Upper lobe of left lung (tissue), 6 donors: ENCODE results near the gene NXF1. TPM values are rescaled to one million over a fixed set of nuclear protein-coding genes. Genes with fewer than 3 reads are reported as not detected.
A peak's percentile ranks its signal among the peaks of the same experiment; 100 is the strongest.
"Not testable (repeated sequence)": the region's sequence is repeated elsewhere in the genome, so short reads cannot be mapped to it uniquely, and the experiment has no call there.

Experiments used
- ATAC-seq, 2 donors: fragments of 200-7000 bp; cut with Tn5 transposase; one replicate each; pipeline ENCODE4 v1.9.1; 2022; ENCODE audit warnings: mild to moderate bottlenecking in 2 of 2, moderate library complexity in 2 of 2; ENCODE audit not compliant: low FRiP score in 2 of 2
- DNase-seq, 2 donors: peaks; one replicate each; pipeline ENCODE4 v3.0.0-alpha.2; 2019 to 2020
- H3K27ac ChIP-seq, 4 donors: fragments of 200-600 bp; sonication (generic); one replicate each; pipeline ENCODE4 v1.5.1; 2016 to 2019
- H3K27me3 ChIP-seq, 4 donors: fragments of 200-600 bp; sonication (generic); one replicate each; pipeline ENCODE4 v1.5.1; 2017 to 2019
- H3K36me3 ChIP-seq, 4 donors: fragments of 200-600 bp; sonication (generic); one replicate each; pipeline ENCODE4 v1.5.1; 2016 to 2019
- H3K4me1 ChIP-seq, 4 donors: fragments of 200-600 bp; sonication (generic); one replicate each; pipeline ENCODE4 v1.5.1; 2018 to 2019
- H3K4me3 ChIP-seq, 4 donors: fragments of 200-600 bp; sonication (generic); one replicate each; pipeline ENCODE4 v1.5.1; 2017 to 2019; ENCODE audit warnings: mild to moderate bottlenecking in 2 of 4, moderate library complexity in 1 of 4
- H3K9me3 ChIP-seq, 4 donors: fragments of 200-600 bp; sonication (generic); one replicate each; pipeline ENCODE4 v1.5.1; 2018 to 2019
- EP300 ChIP-seq, 4 donors: sonication (generic); formaldehyde crosslinking; IDR thresholded peaks; one replicate each; pipeline ENCODE4 v1.5.1; 2017; ENCODE audit warnings: antibody characterized with exemption in 4 of 4, control low read depth in 2 of 4
- POLR2A ChIP-seq, 4 donors: fragments of 450-650 bp; IDR thresholded peaks; one replicate each; pipeline ENCODE4 v1.5.1; 2016 to 2017; ENCODE audit warnings: antibody characterized with exemption in 4 of 4, mild to moderate bottlenecking in 2 of 4
- POLR2AphosphoS5 ChIP-seq, 2 donors: sonication (generic); formaldehyde crosslinking; IDR thresholded peaks; one replicate each; pipeline ENCODE4 v1.5.1; 2017; ENCODE audit warnings: antibody characterized with exemption in 2 of 2
- WGBS, 2 donors: methylation state at CpG; one replicate each; pipeline ENCODE4 v1.1.5; 2017 to 2018; 5-methylcytosine and 5-hydroxymethylcytosine counted together
- total RNA-seq, 6 donors: library from RNA; depleted of rRNA in 4 of 6; stranded (reverse); fragments of >200 nt in 4 of 6; gene quantifications; one replicate each; pipeline versions ENCODE4 v1.1.0 to v1.2.1, GENCODE V29; 2016 to 2021
- TF ChIP-seq, protein P1 (sequence below), 6 experiments: fragments of 450-650 bp in 4 of 6; fragments of 200-600 bp in 2 of 6; sonication (generic) in 2 of 6; IDR thresholded peaks; one replicate each; pipeline ENCODE4 v1.5.1; 2016 to 2019; ENCODE audit warnings: antibody characterized with exemption in 6 of 6
- donor health status: DM: no; HTN: no; CAD: no; lungs with moderate emphysema.
- donor health status: DM: no; HTN: yes; CAD: no; lungs with severe emphysema.

NXF1 gene
- total RNA-seq, 6 donors from 2014 or later, result 56.1 to 215 (median 81.2) TPM

DNA sequence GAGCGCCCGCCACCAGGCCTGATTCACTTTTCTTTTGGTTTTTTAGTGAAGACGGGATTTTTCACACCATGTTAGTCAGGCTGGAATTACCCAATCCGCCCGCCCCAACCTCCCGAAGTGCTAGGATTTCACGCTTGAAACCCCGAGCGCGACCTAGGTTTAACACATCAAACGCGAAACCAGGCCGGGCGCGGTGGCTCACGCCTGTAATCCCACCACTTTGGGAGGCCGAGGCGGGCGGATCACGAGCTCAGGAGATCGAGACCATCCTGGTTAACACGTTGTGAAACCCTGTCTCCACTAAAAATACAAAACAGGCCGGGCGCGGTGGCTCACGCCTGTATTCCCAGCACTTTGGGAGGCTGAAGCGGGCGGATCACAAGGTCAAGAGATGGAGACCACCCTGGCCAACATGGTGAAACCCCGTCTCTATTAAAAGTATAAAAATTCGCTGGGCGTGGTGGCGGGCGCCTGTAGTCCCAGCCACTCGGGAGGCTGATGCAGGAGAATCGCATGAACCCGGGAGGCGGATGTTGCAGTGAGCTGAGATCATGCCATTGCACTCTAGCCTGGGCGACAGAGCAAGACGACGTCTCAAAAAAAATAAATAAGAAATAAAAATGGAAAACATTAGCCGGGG is 35.6 kb upstream of the NXF1 start:
- peak; percentile 16 to 34 for ATAC-seq
- peak overlapping the region; percentile 3 to 98 (median 62) for H3K4me3 ChIP-seq
- peak overlapping the region; percentile 93 to 99 (median 98) for H3K27ac ChIP-seq
- peaks cover 0 to 12% (median 4%) of the 10 kb centered on the region in 4 donors for H3K36me3 ChIP-seq
- peaks cover 16 to 36% (median 20%) of the 10 kb centered on the region in 4 donors for H3K4me1 ChIP-seq
- 1 to 2% methylated on average over 33 to 41 of the region's 41 CpGs for WGBS, 2 donors
- not testable (repeated sequence) for H3K9me3 ChIP-seq, H3K27me3 ChIP-seq
- DNase-seq, result peak; percentile 79 to 88
- peak; percentile 8 to 12 for TF ChIP-seq POLR2AphosphoS5 (IDR thresholded peaks at IDR 0.05)

DNA sequence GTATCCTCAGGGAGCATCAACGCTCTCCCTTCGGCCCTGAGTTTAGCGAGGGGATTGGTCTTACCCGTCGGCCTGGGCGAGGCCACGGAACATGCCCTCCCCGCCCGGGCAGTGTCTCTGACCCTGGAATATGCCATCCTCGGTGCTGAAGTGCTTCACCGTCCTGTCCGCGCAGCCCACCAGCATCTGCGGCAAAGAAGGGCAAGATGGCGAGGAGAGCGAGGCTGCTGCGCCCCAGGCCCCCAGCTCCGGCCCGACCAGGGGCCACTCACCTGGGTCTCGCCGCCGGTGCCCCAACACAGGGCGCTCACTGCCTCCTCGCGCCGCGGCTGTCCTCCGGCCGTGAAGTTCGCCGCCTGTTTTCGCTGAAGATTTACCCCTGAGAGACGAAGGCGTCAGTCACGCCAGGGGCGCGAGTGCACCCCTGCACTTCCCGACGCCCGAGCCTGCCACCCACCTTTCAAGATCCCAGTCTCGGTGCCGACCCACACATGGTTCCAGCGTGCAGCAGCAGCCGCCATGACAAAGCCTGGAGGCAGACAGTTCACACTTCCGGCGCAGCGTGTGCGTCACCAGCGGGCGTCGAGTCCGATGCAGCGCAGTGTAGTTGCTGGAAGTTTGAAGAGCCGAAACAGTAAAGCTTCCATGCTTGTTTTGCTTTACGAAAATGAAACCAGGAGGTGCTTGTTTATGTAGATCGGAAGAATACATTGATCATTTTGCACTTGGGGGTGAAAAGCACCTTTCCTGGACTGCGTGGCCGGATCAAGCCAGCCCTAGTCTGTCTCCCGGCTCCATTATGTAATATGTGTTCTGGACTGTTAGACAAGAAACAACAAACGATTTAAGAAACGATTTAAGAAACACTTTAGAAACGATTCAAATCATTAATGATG is 34.1 kb upstream of the NXF1 start, which contains the start of gene WDR74:
WDR74 (minus strand) TSS at position 541 of the 896 bp plus-strand sequence; CDS start at position 521, 20 bp downstream.
- Histone ChIP-seq H3K4me3 (peak within 1 kb of the TSS; percentile 60 to 98 (median 78)), H3K4me1 (peaks cover 16 to 39% (median 20%) of the 10 kb centered on the region in 4 donors), H3K36me3 (peaks cover 0 to 27% (median 14%) of the 10 kb centered on the region in 4 donors), H3K9me3 (no peaks in the 10 kb centered on the region), H3K27ac (peak within 1 kb of the TSS; percentile 93 to 99 (median 98)), H3K27me3 (no peaks in the 10 kb centered on the region)
- DNase-seq, result peak; percentile 94 to 99
- WGBS, 2 donors, result 0 to 1% methylated on average over 27 to 35 of the region's 62 CpGs
- peak; percentile 85 to 91 for ATAC-seq
- peak in 3 of 4 donors; percentile 50 to 94 (median 55) for TF ChIP-seq POLR2A (IDR thresholded peaks at IDR 0.05)
- peak; percentile 96 to 99 for TF ChIP-seq POLR2AphosphoS5 (IDR thresholded peaks at IDR 0.05)
- TF ChIP-seq, protein P1, sequence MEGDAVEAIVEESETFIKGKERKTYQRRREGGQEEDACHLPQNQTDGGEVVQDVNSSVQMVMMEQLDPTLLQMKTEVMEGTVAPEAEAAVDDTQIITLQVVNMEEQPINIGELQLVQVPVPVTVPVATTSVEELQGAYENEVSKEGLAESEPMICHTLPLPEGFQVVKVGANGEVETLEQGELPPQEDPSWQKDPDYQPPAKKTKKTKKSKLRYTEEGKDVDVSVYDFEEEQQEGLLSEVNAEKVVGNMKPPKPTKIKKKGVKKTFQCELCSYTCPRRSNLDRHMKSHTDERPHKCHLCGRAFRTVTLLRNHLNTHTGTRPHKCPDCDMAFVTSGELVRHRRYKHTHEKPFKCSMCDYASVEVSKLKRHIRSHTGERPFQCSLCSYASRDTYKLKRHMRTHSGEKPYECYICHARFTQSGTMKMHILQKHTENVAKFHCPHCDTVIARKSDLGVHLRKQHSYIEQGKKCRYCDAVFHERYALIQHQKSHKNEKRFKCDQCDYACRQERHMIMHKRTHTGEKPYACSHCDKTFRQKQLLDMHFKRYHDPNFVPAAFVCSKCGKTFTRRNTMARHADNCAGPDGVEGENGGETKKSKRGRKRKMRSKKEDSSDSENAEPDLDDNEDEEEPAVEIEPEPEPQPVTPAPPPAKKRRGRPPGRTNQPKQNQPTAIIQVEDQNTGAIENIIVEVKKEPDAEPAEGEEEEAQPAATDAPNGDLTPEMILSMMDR (IDR thresholded peaks at IDR 0.05), result no peak
- TF ChIP-seq EP300 (IDR thresholded peaks at IDR 0.05), result peak in 1 of 4 donors; percentile 75

DNA sequence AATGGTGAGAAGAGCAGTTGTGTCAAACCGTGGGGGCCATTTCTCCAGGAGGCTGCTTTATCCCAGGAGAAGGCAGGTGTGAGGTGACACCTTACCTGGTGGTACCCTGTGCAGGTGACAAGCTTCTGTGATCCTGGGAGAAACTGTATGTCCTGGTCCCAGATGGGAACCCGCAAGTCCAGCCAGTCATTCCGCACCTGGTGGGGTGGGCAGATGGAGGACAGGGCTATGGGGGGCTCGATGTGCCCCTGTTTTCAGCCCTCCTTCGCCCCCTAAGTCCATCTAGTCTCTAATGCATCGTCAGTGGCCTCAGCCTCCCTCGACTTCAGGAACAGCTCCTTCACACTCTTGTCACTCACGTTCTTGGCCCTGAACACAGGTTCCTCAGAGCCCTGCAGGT is 30.1 kb upstream of the NXF1 start:
- H3K4me3 ChIP-seq, result no peak overlapping the region
- no peak for ATAC-seq
- TF ChIP-seq POLR2AphosphoS5 (IDR thresholded peaks at IDR 0.05) (no peak), EP300 (IDR thresholded peaks at IDR 0.05) (no peak), POLR2A (IDR thresholded peaks at IDR 0.05) (no peak)
- TF ChIP-seq, protein P1 (IDR thresholded peaks at IDR 0.05), result no peak

DNA sequence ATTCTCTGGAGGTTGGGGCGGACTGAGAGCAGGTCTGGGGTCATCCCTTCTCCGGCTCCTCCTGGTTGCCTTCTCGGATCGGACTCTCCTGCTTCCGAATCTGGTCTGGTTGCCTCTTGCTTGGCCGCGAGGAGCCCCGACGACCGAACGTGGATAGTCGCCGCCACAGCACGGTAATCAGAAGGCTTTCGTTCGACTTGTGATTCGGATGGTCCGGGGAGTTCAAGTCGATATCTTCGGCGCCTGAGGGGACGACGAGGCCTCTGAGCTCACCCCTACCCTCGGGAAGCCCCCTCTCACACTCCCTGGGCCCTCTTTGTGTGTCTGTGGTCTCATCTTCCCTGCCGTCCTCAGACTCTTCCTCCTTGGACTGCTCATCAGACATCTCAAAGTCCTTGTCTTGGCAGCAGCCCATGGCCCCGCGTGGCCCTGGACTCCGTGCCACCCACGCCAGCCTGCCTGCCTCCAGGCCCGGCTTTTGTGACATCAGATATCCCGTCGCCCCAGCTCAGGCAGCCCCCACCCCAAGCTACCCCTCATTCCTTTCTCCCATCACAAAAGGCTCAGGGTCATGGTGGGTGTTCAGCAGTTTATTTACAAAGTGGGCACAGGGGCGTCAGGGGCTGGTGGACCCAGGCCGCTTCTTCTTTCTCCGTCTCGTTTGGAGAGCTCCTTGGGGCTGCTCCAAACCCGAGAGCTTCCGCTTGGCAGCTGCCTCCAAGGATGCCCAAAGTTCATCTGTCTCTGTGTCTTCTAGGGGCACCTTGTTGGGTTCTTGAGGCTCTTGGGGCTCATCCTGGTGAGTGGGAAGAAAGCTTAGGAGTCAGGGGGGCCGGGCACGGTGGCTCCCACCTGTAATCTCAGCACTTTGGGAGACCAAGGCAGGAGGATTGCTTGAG is 27.3 kb upstream of the NXF1 start, which contains the start of gene TEX54:
TEX54 (minus strand) TSS at position 506 of the 899 bp plus-strand sequence.
- Histone ChIP-seq H3K9me3 (no peaks in the 10 kb centered on the region), H3K4me1 (peaks cover 31 to 40% (median 37%) of the 10 kb centered on the region in 4 donors), H3K4me3 (peak within 1 kb of the TSS; percentile 61 to 95 (median 80)), H3K36me3 (peaks cover 0 to 60% (median 27%) of the 10 kb centered on the region in 4 donors), H3K27me3 (no peaks in the 10 kb centered on the region), H3K27ac (peak within 1 kb of the TSS; percentile 93 to 99 (median 98))
- TF ChIP-seq EP300 (IDR thresholded peaks at IDR 0.05), result peak in 1 of 4 donors; percentile 7
- TF ChIP-seq, protein P1 (IDR thresholded peaks at IDR 0.05), result no peak
- DNase-seq (peak; percentile 31 to 86), ATAC-seq (peak; percentile 0 to 24)
- WGBS, 2 donors, result 10 to 31% methylated on average over 14 to 35 of the region's 40 CpGs

More for the DNA sequence above, 30.1 kb upstream of the NXF1 start:
- H3K4me1 ChIP-seq, result peaks cover 27 to 46% (median 29%) of the 10 kb centered on the region in 4 donors
- no peaks in the 10 kb centered on the region for H3K9me3 ChIP-seq
- no peak for DNase-seq
- WGBS, 2 donors, result 83 to 87% methylated on average over 6 to 8 of the region's 8 CpGs
- H3K27me3 ChIP-seq, result no peaks in the 10 kb centered on the region
- H3K27ac ChIP-seq, result no peak overlapping the region
- H3K36me3 ChIP-seq, result peaks cover 0 to 37% (median 21%) of the 10 kb centered on the region in 4 donors
